ENCODE measurements around the gene KLHL15.

The KLHL15 gene

DNA sequence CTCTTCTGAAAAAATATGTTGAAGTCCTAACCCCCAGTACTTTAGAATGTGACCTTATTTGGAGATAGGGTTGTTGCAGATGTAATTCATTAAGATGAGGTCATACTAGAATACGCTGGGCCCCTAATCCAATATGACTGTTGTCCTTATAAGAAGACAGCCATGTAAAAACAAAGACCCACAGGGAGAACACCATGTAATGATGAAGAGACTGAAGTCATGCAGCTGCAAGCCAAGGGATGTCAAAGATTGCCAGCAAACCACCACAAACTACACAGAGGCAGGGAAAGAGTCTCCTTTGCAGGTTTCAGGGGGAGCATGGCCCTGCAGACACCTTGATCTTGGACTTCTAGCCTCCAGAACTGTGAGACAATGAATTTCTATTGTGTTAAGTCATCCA lies 81.8 kb downstream of the KLHL15 start:
- no peak for DNase-seq

DNA sequence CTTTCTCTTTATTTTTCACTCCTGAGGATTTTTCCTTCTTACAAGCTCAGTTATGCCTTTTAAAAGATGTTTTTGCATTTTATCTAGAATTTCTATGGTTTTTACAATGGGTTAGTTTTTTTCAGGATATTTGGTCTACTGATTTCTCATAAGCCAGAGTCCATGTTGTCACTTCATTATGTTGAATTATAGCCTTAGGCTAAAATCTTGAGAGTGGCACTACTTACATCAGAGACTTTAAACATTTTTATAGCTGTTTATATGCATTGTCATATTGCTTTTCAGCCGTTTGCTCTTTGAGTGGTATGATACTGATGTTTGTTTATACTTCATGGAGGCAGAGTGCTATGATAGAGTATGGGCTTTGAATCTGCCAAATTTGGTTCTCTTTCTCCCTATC lies 82.8 kb downstream of the KLHL15 start:
- no peak for DNase-seq

DNA sequence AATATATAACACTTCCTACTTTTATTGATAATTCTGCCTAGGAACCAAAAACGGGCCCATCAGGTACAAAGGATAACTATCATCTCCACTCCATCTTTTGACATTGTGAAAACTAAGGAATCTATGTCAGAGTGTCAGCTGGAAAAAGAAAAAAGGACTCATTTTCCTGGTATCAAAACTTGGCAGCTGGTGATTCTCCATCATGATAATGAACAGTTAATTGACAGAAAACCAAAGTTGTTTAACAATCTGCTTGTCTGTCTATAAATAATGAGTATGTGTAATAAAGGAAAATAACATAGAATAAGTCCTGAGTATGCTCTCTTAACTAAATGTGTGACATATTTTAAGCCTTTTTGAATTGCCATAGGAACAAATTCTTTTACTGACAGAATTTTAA lies 87.8 kb downstream of the KLHL15 start:
- no peak for DNase-seq

DNA sequence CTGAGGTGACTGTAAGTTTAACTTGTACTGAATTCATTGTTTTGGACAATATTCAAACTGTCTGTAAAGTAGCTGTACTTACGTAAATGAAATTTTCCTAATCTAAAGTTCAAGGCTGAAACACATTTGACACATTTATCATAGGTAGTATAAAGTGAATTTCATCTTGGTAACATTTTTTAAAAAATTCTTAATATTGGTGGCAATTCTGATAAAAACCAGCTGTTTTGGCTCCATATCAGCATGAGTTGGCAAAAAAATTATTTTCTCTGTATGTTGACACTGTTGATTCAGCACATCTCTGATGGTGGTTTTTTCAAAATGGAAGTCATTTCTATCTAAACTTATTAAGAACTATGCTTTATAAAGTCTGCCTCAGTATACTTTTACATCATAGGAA lies 88.3 kb downstream of the KLHL15 start:
- no peak for DNase-seq

DNA sequence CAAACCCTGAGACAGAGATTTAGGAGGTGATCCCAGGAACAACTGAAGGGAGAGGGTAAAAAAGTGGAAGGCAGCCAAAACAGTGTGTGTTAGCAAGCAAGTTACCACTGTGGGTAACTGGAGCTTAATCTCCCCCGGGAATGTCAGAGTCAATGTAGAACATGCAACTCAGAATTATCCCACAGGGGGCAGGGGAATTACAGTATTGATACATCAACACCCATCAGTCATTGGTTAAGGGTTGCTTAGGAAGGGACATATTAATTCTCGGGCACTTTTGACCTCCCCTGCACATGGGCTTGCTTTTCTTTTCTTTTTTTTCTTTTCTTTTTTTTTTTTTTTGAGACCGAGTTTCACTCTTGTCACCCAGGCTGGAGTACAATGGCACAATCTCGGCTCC lies 89.9 kb downstream of the KLHL15 start:
- no peak for DNase-seq

DNA sequence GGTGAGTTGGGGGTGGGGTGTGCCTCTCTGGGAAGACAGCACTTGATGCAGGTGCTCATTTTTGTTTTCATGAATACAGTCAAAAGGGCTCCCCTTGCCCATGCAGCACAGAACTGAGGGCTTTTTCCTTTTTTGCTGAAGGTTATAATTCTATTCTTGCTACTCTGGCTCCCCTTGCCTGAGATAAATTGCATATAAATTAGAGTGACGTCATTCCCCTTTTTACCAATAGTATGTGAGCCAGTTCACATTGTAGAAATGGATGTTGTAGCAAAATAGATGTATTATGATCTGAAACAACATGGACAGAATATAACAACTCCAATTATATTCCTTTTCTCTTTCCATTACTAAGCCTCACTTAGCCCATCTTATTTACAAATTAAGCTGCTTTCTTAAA lies 90.8 kb downstream of the KLHL15 start:
- no peak for DNase-seq

DNA sequence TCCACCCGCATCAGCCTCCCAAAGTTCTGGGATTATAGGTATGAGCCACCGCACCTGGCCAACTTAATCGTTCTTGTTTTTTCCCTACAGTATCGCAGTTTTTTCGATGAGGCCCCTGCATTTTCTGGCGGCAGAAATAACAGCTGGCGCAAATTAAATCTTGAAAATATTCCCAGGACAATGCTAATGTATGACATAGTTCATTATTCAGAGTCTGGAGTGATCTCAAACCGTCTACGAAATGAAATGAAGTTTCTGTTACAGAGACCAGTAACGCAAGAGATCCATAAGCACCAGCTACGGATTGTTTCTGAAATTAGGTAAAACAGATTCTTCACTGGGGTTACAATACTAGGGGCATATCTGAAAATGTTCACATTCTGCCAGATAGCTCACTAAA lies 91.9 kb downstream of the KLHL15 start:
- no peak for DNase-seq
